Thyroid gland (tissue), 4 donors: ENCODE results near the gene CLCF1.

ENCODE experiments used
- CTCF ChIP-seq, 6 experiments: fragments of 200-600 bp in 3 of 6; fragments of 450-650 bp in 3 of 6; sonication (generic) in 3 of 6; IDR thresholded peaks; one replicate each; pipeline ENCODE4 v1.5.1; 2016 to 2019; ENCODE audit warnings: antibody characterized with exemption in 6 of 6, mild to moderate bottlenecking in 2 of 6, inconsistent platforms in 1 of 6, moderate library complexity in 1 of 6
- POLR2A ChIP-seq, 2 donors: fragments of 450-650 bp; IDR thresholded peaks; one replicate each; pipeline ENCODE4 v1.6.1; 2017; ENCODE audit warnings: antibody characterized with exemption in 2 of 2, mild to moderate bottlenecking in 2 of 2, moderate library complexity in 1 of 2

- TF ChIP-seq CTCF (IDR thresholded peaks at IDR 0.05) (no peak), POLR2A (IDR thresholded peaks at IDR 0.05) (no peak)
Observed at GRCh38 chr11:67390947-67391303, 17.5 kb upstream of the CLCF1 start.
